Left lobe of liver (tissue), 2 donors: ENCODE data around the gene ZXDC. TPM values are rescaled to one million over a fixed set of nuclear protein-coding genes. Genes with fewer than 3 reads are reported as not detected.

Source experiments
- ATAC-seq: fragments of 200-7000 bp; cut with Tn5 transposase; one replicate; pipeline ENCODE4 v1.9.1; 2020; ENCODE audit warnings: mild to moderate bottlenecking, moderate library complexity
- DNase-seq: peaks from one replicate; pipeline ENCODE4 v3.0.0-alpha.2; 2020; ENCODE audit warnings: low spot score
- total RNA-seq: library from RNA; stranded (reverse); gene quantifications from one replicate; pipeline ENCODE4 v1.2.1, GENCODE V29; 2021
- donor health status: DM: no; HTN: no; CAD: no; lungs with moderate emphysema.
- donor health status: DM: no; HTN: yes; CAD: no.

Gene ZXDC, protein sequence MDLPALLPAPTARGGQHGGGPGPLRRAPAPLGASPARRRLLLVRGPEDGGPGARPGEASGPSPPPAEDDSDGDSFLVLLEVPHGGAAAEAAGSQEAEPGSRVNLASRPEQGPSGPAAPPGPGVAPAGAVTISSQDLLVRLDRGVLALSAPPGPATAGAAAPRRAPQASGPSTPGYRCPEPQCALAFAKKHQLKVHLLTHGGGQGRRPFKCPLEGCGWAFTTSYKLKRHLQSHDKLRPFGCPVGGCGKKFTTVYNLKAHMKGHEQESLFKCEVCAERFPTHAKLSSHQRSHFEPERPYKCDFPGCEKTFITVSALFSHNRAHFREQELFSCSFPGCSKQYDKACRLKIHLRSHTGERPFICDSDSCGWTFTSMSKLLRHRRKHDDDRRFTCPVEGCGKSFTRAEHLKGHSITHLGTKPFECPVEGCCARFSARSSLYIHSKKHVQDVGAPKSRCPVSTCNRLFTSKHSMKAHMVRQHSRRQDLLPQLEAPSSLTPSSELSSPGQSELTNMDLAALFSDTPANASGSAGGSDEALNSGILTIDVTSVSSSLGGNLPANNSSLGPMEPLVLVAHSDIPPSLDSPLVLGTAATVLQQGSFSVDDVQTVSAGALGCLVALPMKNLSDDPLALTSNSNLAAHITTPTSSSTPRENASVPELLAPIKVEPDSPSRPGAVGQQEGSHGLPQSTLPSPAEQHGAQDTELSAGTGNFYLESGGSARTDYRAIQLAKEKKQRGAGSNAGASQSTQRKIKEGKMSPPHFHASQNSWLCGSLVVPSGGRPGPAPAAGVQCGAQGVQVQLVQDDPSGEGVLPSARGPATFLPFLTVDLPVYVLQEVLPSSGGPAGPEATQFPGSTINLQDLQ
- 21.5 TPM for total RNA-seq

DNA sequence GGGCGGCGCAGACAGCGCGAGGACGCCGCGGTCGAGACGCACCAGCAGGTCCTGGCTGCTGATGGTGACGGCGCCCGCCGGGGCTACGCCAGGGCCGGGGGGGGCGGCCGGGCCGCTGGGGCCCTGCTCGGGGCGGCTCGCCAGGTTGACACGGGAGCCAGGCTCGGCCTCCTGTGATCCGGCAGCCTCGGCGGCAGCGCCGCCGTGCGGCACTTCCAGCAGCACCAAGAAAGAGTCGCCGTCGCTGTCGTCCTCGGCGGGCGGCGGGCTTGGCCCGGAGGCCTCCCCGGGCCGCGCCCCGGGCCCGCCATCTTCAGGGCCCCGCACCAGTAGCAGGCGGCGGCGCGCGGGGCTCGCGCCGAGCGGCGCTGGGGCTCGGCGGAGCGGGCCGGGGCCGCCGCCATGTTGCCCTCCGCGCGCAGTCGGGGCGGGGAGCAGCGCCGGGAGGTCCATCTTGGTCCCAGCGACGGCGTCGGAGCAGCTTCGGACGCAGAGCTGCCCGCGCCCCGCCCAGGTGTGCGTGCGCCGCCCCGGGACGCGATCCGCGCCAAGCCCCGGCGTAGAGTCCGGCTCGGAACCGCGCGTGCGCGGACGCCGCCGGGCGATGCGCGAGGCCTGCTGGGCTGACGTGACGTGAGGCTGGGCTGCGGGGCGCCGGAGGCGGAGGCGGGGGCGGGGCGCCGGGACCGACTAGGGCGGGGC lies at the start of gene ZXDC:
ZXDC (minus strand) TSS at position 479 of the 702 bp plus-strand sequence; CDS start at position 453, 26 bp downstream.
- peak; percentile 69 for ATAC-seq

DNA sequence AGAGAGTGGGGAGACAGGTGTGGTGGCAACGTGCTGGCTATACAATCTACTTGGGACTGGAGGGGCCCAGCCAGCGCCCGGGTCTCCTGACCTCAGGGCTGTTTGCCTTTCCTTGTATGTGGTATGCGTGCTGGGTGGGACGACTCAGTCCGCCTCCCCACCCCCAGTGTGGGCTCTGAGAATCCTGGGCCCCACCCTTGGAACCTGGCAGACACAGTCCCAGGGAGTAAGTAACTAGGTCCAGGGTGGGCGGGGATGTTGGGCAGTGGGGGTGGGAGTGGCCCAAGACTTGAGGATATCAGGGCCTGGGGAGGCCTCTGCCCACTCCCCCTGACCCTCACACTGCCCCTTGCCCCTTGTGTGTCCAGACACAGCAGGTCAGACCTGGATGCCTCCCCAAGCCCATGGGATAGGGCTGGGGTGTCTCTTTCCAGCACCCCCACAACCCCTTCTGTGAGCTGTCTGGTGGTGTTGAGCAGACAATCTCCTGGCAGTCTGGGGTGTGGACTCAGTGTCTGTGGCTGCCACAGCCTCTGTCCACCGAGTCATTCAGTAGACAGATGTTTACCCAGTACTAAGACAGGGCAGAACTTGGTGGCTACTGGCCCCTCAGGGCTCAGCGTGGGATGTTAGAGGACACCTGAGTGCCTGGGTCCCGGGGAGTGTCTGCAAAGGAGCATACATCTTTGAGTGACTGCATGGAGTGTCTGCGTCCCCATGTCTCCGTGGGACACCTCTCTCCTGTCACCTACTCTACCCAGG lies 49.6 kb upstream of the ZXDC start:
- ATAC-seq = no peak
- DNase-seq = no peak

More for the DNA sequence above, at the start of gene ZXDC:
- DNase-seq = peak; percentile 98

DNA sequence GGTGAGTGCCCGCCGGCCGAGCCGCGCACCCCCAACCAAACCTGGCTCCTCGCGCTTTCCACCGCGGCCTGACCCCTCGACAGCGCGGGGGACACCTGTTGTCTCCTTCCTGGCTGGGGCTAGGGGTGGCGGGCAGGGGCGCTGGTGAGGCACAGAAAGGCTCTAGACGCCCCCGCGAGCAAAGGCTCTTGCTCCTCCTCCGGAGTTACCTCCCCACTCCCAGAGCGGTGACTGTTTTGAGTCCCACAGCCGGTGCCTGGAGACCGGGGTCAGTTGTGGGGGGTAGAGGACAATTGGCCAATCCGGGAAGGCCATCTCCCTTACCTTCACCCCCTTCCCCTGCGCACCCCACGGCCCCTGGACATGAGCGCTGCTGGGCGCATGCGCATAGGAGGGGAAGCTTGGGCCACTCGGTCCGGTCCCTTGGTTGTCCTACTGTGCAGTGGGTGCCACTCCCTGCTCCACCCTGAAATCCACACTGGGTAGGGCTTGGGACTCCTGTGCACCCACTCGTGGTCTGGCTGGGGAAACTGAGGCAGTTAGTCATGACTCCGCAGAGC lies 48.8 kb upstream of the ZXDC start:
- DNase-seq (peak; percentile 73), ATAC-seq (peak; percentile 21)

DNA sequence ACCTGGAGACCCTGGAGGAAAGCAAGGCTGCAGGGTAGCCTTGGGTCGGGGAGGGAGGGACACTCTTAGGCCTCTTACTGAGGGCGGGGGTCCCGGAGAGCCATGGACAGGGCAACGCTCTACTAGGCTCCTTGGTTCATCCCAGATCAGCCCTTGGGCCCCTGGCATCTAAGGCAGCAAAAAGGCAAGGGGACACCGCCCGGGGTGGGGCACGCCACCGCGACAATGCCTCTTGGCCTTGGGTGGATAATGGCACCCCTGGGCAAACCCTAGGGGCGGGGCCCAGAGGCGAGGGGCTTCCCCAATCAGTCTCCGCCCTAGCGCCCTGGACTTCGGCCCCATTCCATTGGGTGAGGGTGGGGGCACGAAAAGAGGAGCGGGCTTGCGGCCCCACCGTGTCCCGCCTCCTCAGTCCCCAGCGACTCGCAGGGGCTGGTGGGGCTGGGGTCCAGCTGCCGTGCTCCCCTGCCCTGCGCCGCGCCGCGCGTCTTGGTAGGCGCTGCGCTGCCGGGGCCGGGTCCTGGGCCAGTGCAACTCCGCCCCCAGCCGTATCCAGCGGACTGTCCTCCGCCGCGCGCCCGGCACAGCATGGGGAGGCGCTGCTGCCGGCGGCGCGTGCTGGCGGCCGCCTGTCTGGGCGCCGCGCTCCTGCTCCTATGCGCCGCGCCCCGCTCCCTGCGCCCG lies 48.2 kb upstream of the ZXDC start, which contains the start of gene CHST13:
CHST13 (plus strand) TSS at position 411 of the 684 bp plus-strand sequence; CDS start at position 589, 178 bp downstream.
- ATAC-seq (peak; percentile 74), DNase-seq (peak; percentile 95)

DNA sequence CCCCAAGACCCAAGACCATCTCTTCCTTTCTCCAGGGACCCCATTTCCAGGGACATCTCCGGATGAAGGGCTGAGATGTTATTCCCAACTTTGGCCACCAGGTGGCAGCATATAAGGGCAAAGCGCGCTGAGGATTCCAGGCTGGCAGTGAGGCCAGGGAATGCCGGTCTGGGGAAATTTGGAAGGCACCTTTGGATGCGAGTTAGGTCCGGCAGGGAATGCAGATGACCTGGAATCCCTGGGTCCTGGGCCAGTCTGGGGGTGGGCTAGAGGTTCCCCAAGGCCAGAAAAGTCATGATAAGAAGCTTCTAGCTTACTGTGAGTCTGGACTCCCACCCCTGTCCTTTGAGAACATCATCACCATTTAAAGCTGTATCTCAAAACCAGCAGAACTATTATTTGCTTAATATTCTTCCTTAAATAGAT lies 46.7 kb upstream of the ZXDC start:
- DNase-seq (peak; percentile 76), ATAC-seq (peak; percentile 18)

DNA sequence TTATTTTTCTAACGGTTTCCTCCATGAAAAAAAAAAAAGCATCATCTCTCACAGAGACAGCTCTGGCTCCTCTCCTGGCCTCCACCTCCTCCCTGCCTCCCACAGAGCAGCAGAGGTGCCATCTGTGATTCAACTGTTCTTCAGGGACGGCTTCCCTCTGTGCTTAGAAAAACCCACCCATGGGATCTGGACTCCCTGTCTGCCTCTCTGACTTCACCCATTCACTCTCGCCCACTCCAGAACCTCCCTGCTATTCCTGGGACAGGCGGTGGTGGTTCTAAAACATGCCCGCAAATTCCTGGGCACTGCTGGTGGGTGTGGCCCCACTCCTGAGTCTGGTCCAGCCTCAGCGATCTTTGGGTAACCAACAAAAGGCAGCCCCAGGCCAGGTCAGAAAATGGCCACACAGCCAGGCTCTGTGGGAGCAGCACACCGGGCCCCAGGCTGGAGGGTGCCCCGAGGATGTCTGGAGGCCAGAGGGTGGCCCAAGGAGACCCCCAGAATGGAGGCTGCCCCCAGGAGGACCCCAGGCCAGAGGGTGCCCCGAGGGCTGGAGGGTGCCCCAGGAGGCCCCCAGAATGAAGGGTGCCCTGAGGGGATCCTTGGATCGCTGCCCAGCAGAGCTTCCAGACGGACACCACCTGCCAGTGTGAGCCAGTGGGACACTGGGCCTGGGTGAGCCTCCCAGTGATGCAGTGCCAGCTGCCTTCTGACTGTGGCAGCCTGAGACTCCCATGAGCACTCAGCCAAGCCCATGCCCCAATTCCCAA lies 45.6 kb upstream of the ZXDC start:
- DNase-seq (no peak), ATAC-seq (no peak)

DNA sequence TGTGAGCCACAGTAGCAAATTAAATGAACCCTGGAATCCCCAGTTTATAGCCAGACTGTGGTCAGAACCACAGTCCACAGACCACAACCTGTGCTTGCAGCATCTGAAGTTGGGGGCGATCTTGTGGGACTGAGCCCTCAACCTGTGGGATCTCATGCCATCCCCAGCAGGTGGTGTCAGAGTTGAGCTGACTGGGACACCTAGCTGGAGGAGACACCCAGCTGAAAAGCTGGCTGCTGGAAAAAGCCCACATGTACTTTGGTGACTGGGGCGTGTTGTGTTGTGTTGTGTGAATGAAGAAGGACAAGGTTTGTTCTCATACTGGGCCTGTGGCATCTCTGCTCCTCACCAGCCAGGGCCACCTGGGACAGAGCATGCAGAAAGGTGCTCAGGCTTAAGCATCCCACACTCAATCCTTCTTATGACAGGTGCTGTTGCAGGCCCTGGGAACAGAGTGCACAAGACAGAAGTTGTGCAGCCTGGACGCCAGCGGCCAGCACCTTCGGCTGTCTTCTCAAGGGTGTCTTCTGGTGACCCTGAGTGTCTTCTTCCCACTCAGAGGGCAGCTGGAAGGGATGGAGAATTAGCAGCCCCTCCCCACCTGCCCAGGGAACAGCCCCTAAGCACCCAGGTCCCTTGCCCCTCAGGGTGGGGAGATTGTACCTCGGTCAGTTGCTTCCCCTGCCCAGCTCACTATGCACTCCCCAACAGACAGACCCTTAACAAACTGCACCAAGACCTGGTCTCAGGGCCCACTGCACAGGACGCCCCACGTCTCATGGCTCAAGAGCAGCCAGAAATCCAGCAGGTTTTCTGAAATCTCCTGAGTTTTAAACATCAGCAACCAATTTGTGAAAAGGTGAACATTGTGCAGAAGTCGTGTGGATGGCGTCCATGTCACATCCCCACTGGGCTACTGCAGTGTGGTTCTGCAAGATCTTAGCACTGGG lies 44.1 kb upstream of the ZXDC start:
- DNase-seq (no peak), ATAC-seq (no peak)

DNA sequence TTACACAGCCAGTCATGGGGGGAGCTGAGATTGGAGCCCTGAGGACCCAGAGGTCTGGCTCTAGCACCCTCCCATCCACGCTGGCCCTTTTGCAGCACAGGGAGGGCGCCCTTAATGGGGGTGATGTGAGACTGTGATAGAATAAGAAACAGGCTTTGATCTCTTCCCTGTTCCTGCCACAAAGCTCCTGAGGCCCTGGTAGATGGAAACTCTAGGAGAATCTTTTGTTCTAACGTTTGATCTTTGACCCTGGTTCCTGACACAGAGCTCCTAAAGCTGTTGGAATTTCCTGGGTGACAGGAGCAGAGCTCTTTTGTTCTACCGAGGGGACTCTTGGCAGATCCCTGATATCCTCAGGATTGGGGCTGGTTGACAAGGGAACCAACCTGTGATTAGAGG lies 43.1 kb upstream of the ZXDC start:
- no peak for DNase-seq
- ATAC-seq = no peak

DNA sequence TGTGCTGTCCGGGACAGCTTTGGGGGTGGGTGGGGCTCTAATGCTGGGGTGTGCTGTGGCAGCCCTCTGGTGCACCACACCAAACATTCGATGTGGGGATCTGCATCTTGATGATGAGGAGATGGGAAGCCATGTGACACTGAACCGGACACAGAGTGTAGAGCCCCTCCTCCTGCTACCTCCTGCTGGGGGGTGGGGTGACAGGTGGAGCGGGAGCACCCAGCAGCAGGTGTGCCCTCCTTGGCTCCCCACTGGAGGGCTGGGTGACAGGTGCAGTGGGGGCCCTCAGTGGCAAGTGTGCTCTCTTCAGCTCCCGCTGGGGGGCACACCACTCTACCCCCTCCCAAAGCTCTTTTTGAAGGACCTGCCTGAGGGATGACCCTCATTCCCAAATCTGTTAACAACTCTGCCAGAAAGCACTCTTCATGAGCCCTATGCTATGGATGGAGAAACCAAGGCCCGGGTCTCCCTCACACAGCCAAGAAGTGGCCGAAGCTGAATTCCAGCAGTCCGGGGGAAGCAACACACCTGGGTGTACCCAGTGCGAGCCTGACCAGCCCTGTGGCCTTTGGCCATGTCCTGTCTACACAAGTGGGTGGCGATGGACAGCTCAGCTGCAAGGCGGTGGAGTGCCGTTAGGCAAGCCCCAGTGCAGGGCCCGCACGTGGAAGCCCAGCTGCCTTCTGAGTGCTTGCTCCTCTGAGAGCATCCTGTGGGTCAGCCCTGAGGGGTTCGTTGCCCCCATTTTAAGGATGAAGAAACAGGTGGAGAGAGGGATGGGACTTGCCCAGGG lies 42.5 kb upstream of the ZXDC start:
- ATAC-seq (peak; percentile 62), DNase-seq (peak; percentile 88)

DNA sequence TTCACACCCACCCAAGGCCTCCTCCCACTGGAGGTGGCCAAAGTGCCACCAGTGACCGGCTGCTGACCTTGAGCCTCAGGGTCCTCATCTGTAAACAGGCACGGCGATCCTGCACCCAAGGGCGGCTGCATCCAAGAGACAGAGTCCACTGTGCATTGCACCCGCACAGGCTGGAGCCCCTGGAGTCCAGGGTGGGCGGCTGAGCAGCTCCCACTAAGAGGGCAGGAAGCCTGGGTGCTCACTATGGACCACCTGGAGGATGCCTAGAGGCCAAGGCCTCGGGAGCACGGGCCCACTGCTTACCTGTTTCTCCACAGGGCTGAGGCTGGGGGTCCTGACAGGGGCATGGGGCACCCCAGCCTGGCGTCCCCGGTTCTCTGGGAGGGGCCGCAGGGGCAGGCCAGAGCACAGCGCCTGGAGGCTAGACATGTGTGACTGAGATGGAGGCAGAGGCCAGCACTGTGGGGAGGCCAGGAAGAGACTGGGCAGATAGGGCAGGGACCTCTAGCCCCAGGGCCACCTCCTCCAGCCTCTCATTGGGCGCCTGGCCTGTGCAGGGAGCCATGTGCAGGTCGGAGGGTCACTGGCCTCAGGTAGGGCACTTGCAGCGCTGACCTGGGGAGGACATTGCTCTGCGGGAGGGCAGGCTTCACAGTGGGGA lies 41.7 kb upstream of the ZXDC start, which contains the start of gene UROC1:
UROC1 (minus strand) TSS at position 483 of the 661 bp plus-strand sequence; CDS start at position 429, 54 bp downstream.
- ATAC-seq = peak; percentile 79
- DNase-seq = peak; percentile 95

DNA sequence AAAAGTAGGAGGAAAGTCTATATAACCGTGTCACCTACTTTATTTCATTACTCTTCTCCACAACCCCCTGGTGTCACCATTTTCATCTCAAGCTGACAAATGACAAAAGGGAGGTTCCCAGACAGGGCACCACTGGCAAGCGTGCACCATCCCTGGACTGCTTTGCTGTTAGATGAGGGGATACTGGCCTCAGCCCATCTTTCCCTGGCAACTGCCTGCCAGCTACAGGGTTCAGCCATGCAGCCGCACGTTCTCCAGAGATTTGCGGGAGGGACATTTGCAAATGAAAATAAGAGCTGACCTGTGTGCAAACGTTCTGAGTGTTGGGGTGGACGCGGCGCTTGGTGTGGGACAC lies 41.2 kb upstream of the ZXDC start:
- no peak for DNase-seq
- peak; percentile 0 for ATAC-seq

DNA sequence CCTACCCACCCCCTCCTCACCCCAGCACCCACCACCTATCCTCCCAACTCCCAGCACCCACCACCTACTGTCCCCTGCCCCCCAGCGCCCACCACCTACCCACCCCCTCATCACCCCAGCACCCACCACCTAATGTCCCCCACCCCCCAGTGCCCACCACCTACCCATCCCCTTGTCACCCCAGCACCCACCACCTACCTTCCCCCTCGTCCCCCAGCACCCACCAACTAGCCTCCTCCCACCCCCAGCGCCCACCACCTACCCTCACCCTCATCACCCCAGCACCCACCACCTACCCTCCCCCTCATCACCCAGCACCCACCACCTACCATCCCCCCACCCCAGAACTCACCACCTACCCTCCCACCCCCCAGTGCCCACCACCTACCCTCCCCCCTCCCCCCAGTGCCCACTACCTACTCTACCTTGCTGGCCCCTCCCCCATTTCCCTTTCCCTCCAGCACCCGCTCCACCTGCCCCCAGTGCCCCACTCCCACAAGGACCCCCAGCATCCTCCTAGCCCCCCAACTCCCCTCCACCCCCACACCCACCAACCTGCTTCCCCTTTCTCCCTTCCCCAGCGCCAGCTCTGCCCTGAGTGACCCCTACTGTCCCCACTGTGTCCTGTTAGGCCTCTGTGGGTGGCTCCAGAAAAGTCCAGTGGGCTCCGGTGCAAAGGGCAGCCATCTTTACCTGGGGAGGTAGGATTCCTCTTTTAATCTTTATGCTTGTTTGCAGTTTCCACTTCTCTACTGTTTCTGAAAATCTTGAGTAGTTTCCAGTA lies 40.7 kb upstream of the ZXDC start:
- DNase-seq = no peak

DNA sequence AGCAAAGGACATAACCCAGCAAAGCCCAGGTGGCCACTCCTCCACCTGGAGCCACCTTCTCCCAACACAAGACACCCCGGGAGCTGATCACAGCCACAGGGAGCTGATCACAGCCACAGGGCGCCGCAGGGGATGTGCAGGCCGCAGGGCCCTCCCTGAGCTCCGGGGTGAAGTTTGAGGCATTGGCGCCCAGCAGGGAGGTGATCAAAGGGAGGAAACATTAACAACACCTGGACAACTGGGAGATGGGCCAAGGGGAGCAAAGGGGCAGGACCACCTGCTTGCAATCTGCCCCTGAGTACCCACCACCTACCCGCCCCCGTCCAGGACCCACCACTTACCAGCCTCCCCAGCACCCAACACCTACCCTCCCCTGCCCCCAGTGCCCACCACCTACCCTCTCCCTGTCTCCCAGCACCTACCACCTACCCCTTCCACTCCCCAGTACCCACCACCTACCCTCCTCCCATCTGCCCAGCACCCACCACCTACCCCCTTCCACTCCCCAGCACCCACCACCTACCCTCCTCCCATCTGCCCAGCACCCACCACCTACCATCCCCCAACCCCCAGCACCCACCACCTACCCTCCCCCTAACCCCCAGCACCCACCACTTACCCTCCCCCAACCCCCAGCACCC lies 39.5 kb upstream of the ZXDC start:
- DNase-seq (no peak), ATAC-seq (no peak)

More for the DNA sequence above, 40.7 kb upstream of the ZXDC start:
- no peak for ATAC-seq

DNA sequence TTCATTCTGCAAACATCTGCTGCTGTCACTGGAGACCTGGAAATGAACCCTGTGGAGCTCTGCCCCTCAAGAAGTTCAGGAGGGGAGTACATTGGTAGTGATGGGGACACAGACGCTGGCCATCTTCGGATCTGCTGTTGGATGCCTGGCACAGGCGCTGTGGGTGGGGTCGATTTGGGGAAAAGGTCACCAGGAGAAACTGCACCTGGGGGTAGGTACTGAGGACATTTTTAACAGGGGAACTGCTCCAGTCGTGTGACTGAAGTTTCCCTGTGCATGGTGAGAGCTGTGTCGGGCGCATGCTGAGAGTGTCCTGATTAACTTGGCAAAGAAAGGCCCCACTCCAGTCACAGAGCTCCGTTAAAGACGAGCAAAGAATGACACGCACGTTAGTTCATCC lies 38.5 kb upstream of the ZXDC start:
- ATAC-seq (no peak), DNase-seq (no peak)
